Adipose tissue (tissue), 3 donors: ENCODE data around the gene WDR91. TPM values are rescaled to one million over a fixed set of nuclear protein-coding genes. Genes with fewer than 3 reads are reported as not detected.

Experiments used
- H3K27ac ChIP-seq: one replicate; pipeline ENCODE4 v1.5.1; 2013; ENCODE audit warnings: low read depth, low read length
- WGBS, 3 donors: extraction: QIAGEN DNeasy Blood & Tissue Kit; methylation state at CpG; one replicate each; pipeline ENCODE4 v1.1.7; 2013; 5-methylcytosine and 5-hydroxymethylcytosine counted together
- polyA plus RNA-seq, 3 donors: library from polyadenylated mRNA; stranded (reverse); fragments of 200-250 nt; gene quantifications; one replicate each; pipeline ENCODE4 v1.2.3, GENCODE V29; 2013
- donor health status: healthy with polysubstance abuse.
- donor health status: Bipolar disorder and iron deficiency.
- donor health status: healthy.

Gene WDR91
- polyA plus RNA-seq, 3 donors: 7.3 to 18.4 (median 7.9) TPM

DNA sequence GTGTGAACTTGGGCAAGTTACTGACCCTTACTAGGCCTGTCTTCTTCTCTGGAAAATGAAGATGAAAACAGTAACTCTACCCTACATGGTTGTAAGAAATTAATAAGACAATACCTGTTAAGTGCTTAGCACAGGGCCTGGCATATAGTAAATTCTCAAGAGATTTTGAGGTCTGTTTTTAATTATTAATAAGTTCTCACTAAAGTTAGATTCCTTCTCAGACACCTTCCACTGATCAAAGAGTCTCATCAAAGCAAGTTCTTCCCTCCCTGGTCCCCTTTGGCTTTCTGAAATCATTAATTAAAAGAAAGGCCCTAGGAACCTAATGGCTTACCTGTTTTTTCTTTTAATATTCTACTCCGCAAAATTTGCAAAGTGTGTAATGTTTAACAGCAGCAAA lies 58.9 kb downstream of the WDR91 start:
- WGBS, 3 donors: 45 to 100% (median 90%) methylated on average over 1 of the region's 1 CpG
- no peak overlapping the region for H3K27ac ChIP-seq

DNA sequence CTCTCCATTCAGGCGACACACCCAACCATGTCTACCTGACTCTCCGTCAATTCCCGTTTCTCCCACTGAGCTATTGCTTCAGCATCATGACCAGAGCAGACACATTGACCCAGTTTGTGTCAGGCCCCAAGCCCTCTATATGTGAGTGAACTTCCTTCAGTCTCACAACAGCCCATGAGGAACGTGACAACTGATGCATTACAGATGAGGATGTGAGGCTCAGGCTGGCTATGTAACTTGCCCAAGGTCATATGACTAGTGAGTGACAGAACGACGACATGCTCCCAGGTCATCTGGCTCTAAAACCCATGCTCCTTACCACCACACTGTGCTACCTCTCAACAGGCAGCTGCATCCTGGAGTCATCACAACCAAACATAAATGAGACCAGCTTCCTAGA lies 59.8 kb downstream of the WDR91 start:
- no peak overlapping the region for H3K27ac ChIP-seq
- 44 to 82% (median 49%) methylated on average over 6 of the region's 6 CpGs for WGBS, 3 donors

DNA sequence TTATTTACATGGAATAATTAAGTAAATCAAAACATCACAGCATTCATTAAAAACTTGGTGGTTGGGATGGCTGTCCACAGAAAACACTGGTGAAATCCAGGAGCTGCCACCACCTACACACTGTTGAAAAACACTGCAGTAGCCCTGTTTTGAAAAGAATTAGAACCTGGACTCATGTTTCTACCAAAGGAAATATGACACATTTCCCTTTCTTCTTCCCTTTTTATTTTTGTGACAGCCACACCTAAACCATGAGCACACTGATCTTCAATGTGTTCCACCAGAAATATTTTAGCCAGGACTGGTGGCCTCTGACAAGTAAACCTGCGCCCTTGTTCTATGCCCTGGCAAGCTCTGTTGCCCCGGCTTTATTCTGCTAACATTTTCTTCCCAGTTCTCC lies 60.2 kb downstream of the WDR91 start:
- no peak overlapping the region for H3K27ac ChIP-seq
- WGBS, 3 donors: 64 to 94% (median 68%) methylated on average over 2 of the region's 2 CpGs

DNA sequence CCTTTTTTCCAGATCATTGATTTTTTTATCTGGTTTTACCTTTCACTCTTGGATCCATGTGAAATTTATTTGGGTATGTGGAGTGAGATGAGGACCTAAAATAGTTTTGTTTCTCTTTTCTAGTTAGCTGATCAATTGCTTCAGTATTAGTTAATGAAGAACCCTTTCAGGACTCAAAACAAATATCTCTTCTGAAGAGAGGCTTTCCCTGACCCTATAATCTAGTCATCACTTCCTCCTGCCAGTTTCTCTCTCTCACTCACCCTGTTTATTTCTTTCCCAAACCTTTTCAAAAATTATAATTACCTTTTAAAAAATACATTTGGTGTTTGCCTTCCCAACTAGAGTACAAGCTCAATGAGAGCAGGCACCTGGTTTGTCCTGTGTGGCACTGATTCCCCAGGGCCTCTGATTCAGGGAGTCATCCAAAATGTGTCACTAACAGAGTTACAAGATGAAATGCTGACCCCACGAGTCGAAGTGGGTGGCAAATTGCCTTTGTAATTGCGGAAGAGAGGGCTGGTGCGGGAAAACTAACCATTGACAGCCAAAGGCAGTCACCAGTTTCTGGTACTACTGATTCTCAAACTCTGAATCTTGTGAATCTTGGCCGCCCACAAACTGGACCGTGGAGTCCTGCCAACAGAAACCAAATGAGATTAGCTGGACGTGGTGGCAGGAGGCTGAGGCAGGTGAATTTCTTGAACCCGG lies 61.1 kb downstream of the WDR91 start:
- peak overlapping the region; percentile 62 for H3K27ac ChIP-seq
- 55 to 61% (median 60%) methylated on average over 8 of the region's 8 CpGs for WGBS, 3 donors

DNA sequence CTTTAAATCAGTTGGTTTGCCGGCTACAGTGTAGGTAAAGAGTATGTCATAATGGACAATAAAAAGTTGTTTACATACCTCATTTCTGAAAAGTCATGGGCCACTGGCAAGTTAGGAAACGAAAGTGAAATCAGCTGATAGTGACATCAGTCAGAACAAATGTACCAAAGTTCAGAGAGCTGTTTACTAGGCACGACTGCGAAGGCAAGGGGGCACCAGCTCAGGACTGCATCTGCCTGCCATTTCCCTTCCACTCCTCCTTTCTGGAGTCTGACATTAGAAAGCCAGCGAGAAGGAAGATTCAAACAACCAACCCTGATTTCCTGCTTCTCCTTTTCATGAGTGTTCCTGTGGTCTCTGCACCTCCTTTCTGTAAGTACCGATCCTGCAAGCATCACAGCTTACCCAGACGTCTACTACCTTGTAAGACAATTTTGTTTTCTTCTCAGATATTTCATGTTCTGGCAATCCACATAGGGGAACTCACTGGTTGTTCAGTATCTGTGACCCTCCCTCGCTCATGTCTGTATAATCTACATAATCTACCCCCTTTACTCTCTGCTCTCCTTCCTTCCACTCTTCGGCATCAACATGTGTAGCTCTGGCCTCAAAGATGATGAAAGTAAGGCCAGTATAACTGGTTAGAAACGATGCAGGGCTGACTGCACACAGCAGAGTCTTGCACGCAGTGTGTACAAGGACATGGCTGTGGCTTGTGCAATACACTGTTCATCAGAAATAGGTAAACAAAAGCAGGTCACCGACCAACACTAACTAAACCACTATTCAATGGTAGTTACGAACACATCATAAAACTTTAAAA lies 63.2 kb downstream of the WDR91 start, which contains the start of gene TMEM140:
Gene TMEM140, plus strand, starts transcription at position 174 of the 823 bp plus-strand sequence. CDS start 16,370 bp downstream, outside the sequence.
- peak within 1 kb of the TSS; percentile 56 for H3K27ac ChIP-seq
- 3 to 17% (median 8%) methylated on average over 13 of the region's 13 CpGs for WGBS, 3 donors

DNA sequence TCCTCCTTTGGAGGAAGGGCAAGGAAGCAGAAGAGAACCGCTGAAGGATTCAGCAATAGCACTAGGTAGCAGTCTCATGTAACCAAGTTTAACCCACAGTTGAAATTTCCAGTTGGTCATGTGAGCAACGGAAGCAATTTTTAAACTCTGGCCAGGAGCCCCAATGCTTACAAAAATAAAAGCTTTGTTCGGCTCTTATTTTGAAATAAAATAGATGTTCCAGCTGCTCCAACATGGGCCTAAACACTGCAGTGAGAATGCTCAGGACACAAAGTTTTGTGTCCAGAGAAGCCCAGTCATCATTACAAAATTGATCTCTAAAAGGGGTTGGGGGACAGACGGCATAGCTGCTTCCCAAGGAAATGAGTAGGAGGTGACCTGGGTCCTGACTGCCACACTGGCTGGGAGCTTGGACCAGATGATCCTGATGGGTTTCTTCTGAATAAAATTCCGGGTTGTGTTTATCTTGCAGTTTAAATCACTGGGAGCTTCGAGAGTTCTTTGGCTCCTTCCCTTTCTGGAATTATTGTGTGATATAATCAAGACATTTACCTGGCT lies 63.9 kb downstream of the WDR91 start:
- 2 to 7% (median 3%) methylated on average over 6 of the region's 6 CpGs for WGBS, 3 donors
- no peak overlapping the region for H3K27ac ChIP-seq

DNA sequence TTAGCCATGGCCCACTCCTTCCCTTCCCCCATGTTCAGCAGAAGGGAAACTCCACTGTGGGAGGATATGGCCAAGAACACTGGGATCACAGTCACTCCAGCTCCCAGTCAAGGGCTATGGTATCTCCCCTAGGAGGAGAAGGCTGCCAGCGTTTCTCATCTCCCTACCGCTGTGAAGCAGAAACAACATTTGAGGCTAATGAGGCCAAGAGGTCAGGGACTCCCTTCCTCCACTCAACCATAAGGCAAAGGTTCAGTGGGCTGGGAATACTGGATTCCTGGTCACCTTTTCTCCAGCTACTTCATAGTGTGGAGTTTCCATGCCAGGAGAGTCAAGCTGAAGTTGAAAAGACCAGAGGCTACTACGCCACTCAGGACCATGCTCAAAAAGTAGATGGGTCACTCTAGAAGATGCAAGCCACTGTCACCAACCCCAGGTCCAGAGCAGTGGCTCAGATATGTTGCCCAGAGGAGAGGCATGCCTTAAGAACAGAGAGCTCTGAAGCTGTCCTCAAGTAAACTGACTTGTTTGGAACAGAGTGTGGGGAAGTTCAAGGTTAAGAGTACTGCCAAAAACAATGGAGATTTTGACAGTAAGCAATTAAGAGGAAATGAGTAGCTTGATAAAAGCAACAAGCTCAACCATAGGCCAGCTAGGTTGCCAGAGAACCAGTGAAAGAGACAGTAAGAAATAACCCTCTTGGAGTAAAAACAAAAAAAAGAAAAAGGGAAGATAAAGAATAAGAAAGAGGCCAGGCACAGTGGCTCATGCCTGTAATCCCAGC lies 67.2 kb downstream of the WDR91 start:
- WGBS, 3 donors: 62 to 74% (median 70%) methylated on average over 3 of the region's 3 CpGs
- H3K27ac ChIP-seq: no peak overlapping the region

Other genes with a start within 250 kb of the WDR91 start
- 1 to 10 TPM in 2 of 3 donors, under 1 TPM in 1; 0.90 to 1.1 (median 1.1) TPM for gene AGBL3, start 225.0 kb downstream of the WDR91 start, polyA plus RNA-seq
- gene TMEM140, start 63.5 kb downstream of the WDR91 start, polyA plus RNA-seq: 10 to 100 TPM in 2 of 3 donors, 1 to 10 TPM in 1; 6.2 to 26.2 (median 14.7) TPM
- gene CYREN, start 40.8 kb downstream of the WDR91 start, polyA plus RNA-seq: 10 to 100 TPM; 16.4 to 27.6 (median 26.3) TPM
- not detected for gene STRA8, start 22.3 kb upstream of the WDR91 start, polyA plus RNA-seq